NCI-H128 (cell line): ENCODE measurements around the gene APRT.
"Not testable (repeated sequence)": the region's sequence is repeated elsewhere in the genome, so short reads cannot be mapped to it uniquely, and the experiment has no call there.

Source experiments
- DNase-seq: peaks from one replicate; lab custom pipeline; 2025; ENCODE audit not compliant: unreplicated experiment; lab: John Stamatoyannopoulos, UW

APRT gene

GRCh38 chr16:88774544-88775393, 37.0 kb downstream of the APRT start:
- DNase-seq: no peak

- no peak for DNase-seq
Measured at GRCh38 chr16:88773812-88774291, 37.9 kb downstream of the APRT start.

- DNase-seq: no peak
Measured at GRCh38 chr16:88772871-88773811, 38.6 kb downstream of the APRT start.

- DNase-seq: not testable (repeated sequence)
Measured at GRCh38 chr16:88771781-88772180, 39.9 kb downstream of the APRT start.

GRCh38 chr16:88771294-88771772, 40.4 kb downstream of the APRT start:
- no peak for DNase-seq

GRCh38 chr16:88770461-88771293, 41.1 kb downstream of the APRT start:
- no peak for DNase-seq

GRCh38 chr16:88769617-88770460, 41.9 kb downstream of the APRT start:
- DNase-seq: no peak

- no peak for DNase-seq
Measured at GRCh38 chr16:88768071-88768783, 43.5 kb downstream of the APRT start.

GRCh38 chr16:88767546-88768070, 44.1 kb downstream of the APRT start:
- DNase-seq: no peak

- no peak for DNase-seq
Measured at GRCh38 chr16:88766975-88767374, 44.8 kb downstream of the APRT start.

GRCh38 chr16:88764913-88765349, 46.8 kb downstream of the APRT start:
- no peak for DNase-seq

- DNase-seq: no peak
Measured at GRCh38 chr16:88764080-88764479, 47.6 kb downstream of the APRT start.

GRCh38 chr16:88763502-88764053, 48.1 kb downstream of the APRT start:
- no peak for DNase-seq

- no peak for DNase-seq
Measured at GRCh38 chr16:88762941-88763340, 48.8 kb downstream of the APRT start.

GRCh38 chr16:88762258-88762870, 49.4 kb downstream of the APRT start:
- DNase-seq: no peak

- no peak for DNase-seq
Measured at GRCh38 chr16:88761830-88762229, 49.9 kb downstream of the APRT start.

- DNase-seq: no peak
Measured at GRCh38 chr16:88761143-88761534, 50.6 kb downstream of the APRT start.
